Pancreas (tissue), 10 donors: ENCODE results near the gene CCDC187. TPM values are rescaled to one million over a fixed set of nuclear protein-coding genes. Genes with fewer than 3 reads are reported as not detected.

Experiments used
- ATAC-seq, 4 donors: fragments of 200-7000 bp; cut with Tn5 transposase; one replicate each; pipeline versions ENCODE4 v1.8.0 to v1.9.1; 2020; ENCODE audit warnings: mild to moderate bottlenecking in 4 of 4, moderate library complexity in 4 of 4
- DNase-seq, 6 donors: peaks; one replicate each; pipeline ENCODE4 v3.0.0-alpha.2; 2020
- FAIRE-seq: peaks from 2 replicates; lab custom pipeline; 2012; peaks lifted over from hg19 to GRCh38; lab: Jason Lieb, UNC
- H3K27ac ChIP-seq, 4 donors: fragments of 200-600 bp; sonication (generic); 1 replicate in 3 of 4; 2 replicates in 1 of 4; pipeline versions ENCODE4 v1.5.0 to v1.8.0; 2020
- H3K27me3 ChIP-seq, 4 donors: fragments of 200-600 bp; one replicate each; pipeline ENCODE4 v1.8.0; 2021
- H3K36me3 ChIP-seq, 3 donors: fragments of 200-600 bp; sonication (generic) in 1 of 3; one replicate each; pipeline versions ENCODE4 v1.5.0 to v1.8.0; 2020 to 2021
- H3K4me1 ChIP-seq, 3 donors: fragments of 200-600 bp; one replicate each; pipeline ENCODE4 v1.8.0; 2021
- H3K4me3 ChIP-seq, 4 donors: fragments of 200-600 bp; sonication (generic) in 2 of 4; one replicate each; pipeline versions ENCODE4 v1.5.0 to v1.8.0; 2020 to 2021
- H3K9me3 ChIP-seq, 4 donors: fragments of 200-600 bp; one replicate each; pipeline ENCODE4 v1.8.0; 2021
- CTCF ChIP-seq, 4 donors: fragments of 200-600 bp; sonication (generic) in 3 of 4; IDR thresholded peaks; one replicate each; pipeline versions ENCODE4 v1.5.0 to v1.8.0; 2021; ENCODE audit warnings: antibody characterized with exemption in 4 of 4
- WGBS, 2 donors: extraction: QIAGEN DNeasy Blood & Tissue Kit; methylation state at CpG; one replicate each; pipeline ENCODE4 v1.1.7; 2013; 5-methylcytosine and 5-hydroxymethylcytosine counted together
- intact Hi-C, 3 donors: fragments of 100-400 bp; cut with DNase I; formaldehyde crosslinking; loops; one replicate each; pipeline versions ENCODE4 v1.11.1 to v1.14.2; 2022
- polyA plus RNA-seq, 2 donors: library from polyadenylated mRNA; stranded (reverse); fragments of 200-250 nt; gene quantifications; one replicate each; pipeline ENCODE4 v1.2.3, GENCODE V29; 2013
- total RNA-seq, 6 donors: library from RNA; stranded (reverse); fragmentation: NEBNext Ultra II Directional in 4 of 6; extraction: Animal tissue kit (Norgen Biotek cat#: 25700) in 4 of 6; gene quantifications; one replicate each; pipeline versions ENCODE4 v1.2.1 to v1.2.4, GENCODE V29; 2021 to 2023
- donor health status: healthy with polysubstance abuse.
- donor health status: DM: no; HTN: no; CAD: no; lungs with moderate emphysema.
- donor health status: DM: no; HTN: no; CAD: no.
- donor health status: control.
- donor health status: control.
- donor health status: Bipolar disorder and iron deficiency.
- donor health status: DM: yes; HTN: yes; CAD: no.
- donor health status: DM: no; HTN: no; CAD: no.
- donor health status: DM: no; HTN: no; CAD: no.
- donor health status: DM: yes; HTN: yes; CAD: no.

Gene CCDC187
- total and polyA plus RNA-seq, 8 donors: 0.14 to 2.6 (median 0.43) TPM

GRCh38 chr9:136255896-136256890, 47.7 kb downstream of the CCDC187 start:
- intact Hi-C loops: no loop called here
- 71 to 73% methylated on average over 23 to 28 of the region's 28 CpGs for WGBS, 2 donors
- H3K36me3 ChIP-seq: no peaks in the 10 kb centered on the region
- DNase-seq (peak in 2 of 6 donors; percentile 28 to 59), FAIRE-seq (no peak), ATAC-seq (no peak)
- no peaks in the 10 kb centered on the region for H3K27me3 ChIP-seq
- TF ChIP-seq CTCF (IDR thresholded peaks at IDR 0.05): no peak
- no peak overlapping the region for H3K4me3 ChIP-seq
- no peaks in the 10 kb centered on the region for H3K9me3 ChIP-seq
- peaks cover 3 to 5% (median 4%) of the 10 kb centered on the region in 3 donors for H3K4me1 ChIP-seq
- no peak overlapping the region for H3K27ac ChIP-seq

GRCh38 chr9:136255166-136255538, 48.7 kb downstream of the CCDC187 start:
- ATAC-seq (peak in 1 of 4 donors; percentile 6), DNase-seq (peak in 2 of 6 donors; percentile 28 to 45), FAIRE-seq (no peak)
- TF ChIP-seq CTCF (IDR thresholded peaks at IDR 0.05): no peak
- 59 to 67% methylated on average over 12 of the region's 12 CpGs for WGBS, 2 donors
- Histone ChIP-seq H3K4me1 (peaks cover 13 to 14% (median 13%) of the 10 kb centered on the region in 3 donors), H3K4me3 (no peak overlapping the region), H3K36me3 (no peaks in the 10 kb centered on the region), H3K27me3 (no peaks in the 10 kb centered on the region), H3K27ac (no peak overlapping the region), H3K9me3 (no peaks in the 10 kb centered on the region)
- intact Hi-C loops: no loop called here

- Histone ChIP-seq H3K36me3 (no peaks in the 10 kb centered on the region), H3K4me3 (no peak overlapping the region), H3K27ac (no peak overlapping the region), H3K27me3 (no peaks in the 10 kb centered on the region), H3K4me1 (peaks cover 14 to 17% (median 17%) of the 10 kb centered on the region in 3 donors), H3K9me3 (no peaks in the 10 kb centered on the region)
- FAIRE-seq (no peak), DNase-seq (peak in 3 of 6 donors; percentile 44 to 88 (median 62)), ATAC-seq (peak in 1 of 4 donors; percentile 20)
- 67 to 68% methylated on average over 25 of the region's 25 CpGs for WGBS, 2 donors
- TF ChIP-seq CTCF (IDR thresholded peaks at IDR 0.05): no peak
- intact Hi-C loops: no loop called here
Observed at GRCh38 chr9:136254381-136255165, 49.3 kb downstream of the CCDC187 start.

- DNase-seq (peak in 1 of 6 donors; percentile 80), FAIRE-seq (no peak), ATAC-seq (no peak)
- no peak overlapping the region for H3K27ac ChIP-seq
- TF ChIP-seq CTCF (IDR thresholded peaks at IDR 0.05): no peak
- peaks cover 25 to 28% (median 27%) of the 10 kb centered on the region in 3 donors for H3K4me1 ChIP-seq
- no peaks in the 10 kb centered on the region for H3K27me3 ChIP-seq
- H3K4me3 ChIP-seq: no peak overlapping the region
- intact Hi-C loops: no loop called here
- 93% methylated on average over 32 of the region's 32 CpGs for WGBS, 2 donors
- no peaks in the 10 kb centered on the region for H3K36me3 ChIP-seq
- H3K9me3 ChIP-seq: no peaks in the 10 kb centered on the region
Observed at GRCh38 chr9:136253246-136254130, 50.4 kb downstream of the CCDC187 start.
